SH-SY5Y (cell line): ENCODE data around the gene DUSP6.

ENCODE experiments used
- GATA2 ChIP-seq: IDR thresholded peaks from 2 replicates; pipeline ENCODE4 v1.6.1; 2011; ENCODE audit warnings: mild to moderate bottlenecking, low read depth, low read length
- GATA3 ChIP-seq: IDR thresholded peaks from 2 replicates; pipeline ENCODE4 v1.6.1; 2011; ENCODE audit warnings: low read depth, mild to moderate bottlenecking, low read length, moderate library complexity

GRCh38 chr12:89383235-89384049 is 31.1 kb upstream of the DUSP6 start:
- TF ChIP-seq GATA3 (peak; percentile 77), GATA2 (peak; percentile 88)
